HEK293 (cell line): ENCODE measurements around the gene UMAD1.

Experiments used
- CTCF ChIA-PET: fragments of 350-600 bp; formaldehyde crosslinking; extraction: SDS; loops from one replicate; lab custom pipeline; 2021; ENCODE audit warnings: antibody characterized with exemption; lab: Yijun Ruan, JAX
- POLR2A ChIA-PET: fragments of 300-600 bp; formaldehyde crosslinking; extraction: SDS; loops from one replicate; lab custom pipeline; 2020; ENCODE audit warnings: antibody characterized with exemption, inconsistent platforms; lab: Yijun Ruan, JAX
- H3K27ac ChIP-seq: fragments of 200-500 bp; sonication (Bioruptor generic); 2 replicates; pipeline ENCODE4 v1.5.1; 2014; ENCODE audit warnings: low read depth, low read length, control low read depth, inconsistent platforms; ENCODE audit errors: extremely low read depth
- H3K36me3 ChIP-seq, 2 experiments: fragments of 200-500 bp in 1 of 2; sonication (Bioruptor generic) in 1 of 2; 1 replicate in 1 of 2; 2 replicates in 1 of 2; pipeline ENCODE4 v1.5.1; 2014 to 2017; ENCODE audit warnings: inconsistent platforms in 2 of 2, low read length in 2 of 2; ENCODE audit not compliant: control insufficient read depth in 2 of 2, insufficient read depth in 1 of 2
- H3K4me1 ChIP-seq: fragments of 200-500 bp; sonication (Bioruptor generic); 2 replicates; pipeline ENCODE4 v1.5.1; 2014; ENCODE audit warnings: mild to moderate bottlenecking, low read length, inconsistent platforms; ENCODE audit not compliant: control insufficient read depth, insufficient read depth
- H3K4me3 ChIP-seq: 2 replicates; pipeline ENCODE4 v1.5.1; 2011; ENCODE audit warnings: low read depth, mild to moderate bottlenecking, control low read depth, low read length, moderate library complexity
- H3K9me3 ChIP-seq: fragments of 200-500 bp; sonication (Bioruptor generic); 2 replicates; pipeline ENCODE4 v1.5.1; 2014; ENCODE audit warnings: low read depth, low read length, inconsistent platforms; ENCODE audit not compliant: control insufficient read depth, insufficient read depth
- CTCF ChIP-seq: fragments of 450-650 bp; formaldehyde crosslinking; IDR thresholded peaks from 2 replicates; pipeline ENCODE4 v1.5.1; 2016; ENCODE audit warnings: missing biosample characterization, missing genetic modification characterization
- KLF17 ChIP-seq: fragments of 450-650 bp; formaldehyde crosslinking; IDR thresholded peaks from 2 replicates; pipeline ENCODE4 v1.5.1; 2016; ENCODE audit warnings: missing biosample characterization, missing genetic modification characterization
- PRDM10 ChIP-seq: fragments of 450-650 bp; formaldehyde crosslinking; IDR thresholded peaks from 2 replicates; pipeline ENCODE4 v1.5.1; 2016; ENCODE audit warnings: missing biosample characterization, missing genetic modification characterization
- REST ChIP-seq: fragments of 450-650 bp; formaldehyde crosslinking; IDR thresholded peaks from 2 replicates; pipeline ENCODE4 v1.5.1; 2016; ENCODE audit warnings: missing biosample characterization, missing genetic modification characterization
- SCRT2 ChIP-seq: fragments of 450-650 bp; formaldehyde crosslinking; IDR thresholded peaks from 2 replicates; pipeline ENCODE4 v1.5.1; 2016; ENCODE audit warnings: missing biosample characterization, missing genetic modification characterization
- ZNF324 ChIP-seq: fragments of 450-650 bp; formaldehyde crosslinking; IDR thresholded peaks from 2 replicates; pipeline ENCODE4 v1.5.1; 2016; ENCODE audit warnings: missing biosample characterization, missing genetic modification characterization
- ZNF366 ChIP-seq: fragments of 450-650 bp; formaldehyde crosslinking; conservative IDR thresholded peaks from 2 replicates; pipeline ENCODE4 v1.5.1; 2016; ENCODE audit warnings: missing biosample characterization, missing genetic modification characterization
- ZNF391 ChIP-seq: fragments of 450-650 bp; formaldehyde crosslinking; IDR thresholded peaks from 2 replicates; pipeline ENCODE4 v1.5.1; 2016; ENCODE audit warnings: low read depth, missing biosample characterization, missing genetic modification characterization, borderline replicate concordance
- ZNF423 ChIP-seq: fragments of 450-650 bp; formaldehyde crosslinking; IDR thresholded peaks from 2 replicates; pipeline ENCODE4 v1.5.1; 2016; ENCODE audit warnings: missing biosample characterization, missing genetic modification characterization
- ZNF501 ChIP-seq: fragments of 450-650 bp; formaldehyde crosslinking; IDR thresholded peaks from 2 replicates; pipeline ENCODE4 v1.5.1; 2016; ENCODE audit warnings: missing biosample characterization, missing genetic modification characterization
- ZNF510 ChIP-seq: fragments of 450-650 bp; formaldehyde crosslinking; IDR thresholded peaks from 2 replicates; pipeline ENCODE4 v1.5.1; 2018; ENCODE audit warnings: mild to moderate bottlenecking, missing genetic modification characterization, missing biosample characterization; ENCODE audit not compliant: insufficient replicate concordance
- ZNF596 ChIP-seq: fragments of 450-650 bp; IDR thresholded peaks from 2 replicates; pipeline ENCODE4 v1.5.0; 2018; ENCODE audit warnings: missing biosample characterization, mild to moderate bottlenecking, missing genetic modification characterization, moderate library complexity
- ZNF621 ChIP-seq: fragments of 450-650 bp; formaldehyde crosslinking; IDR thresholded peaks from 2 replicates; pipeline ENCODE4 v1.5.1; 2017; ENCODE audit warnings: missing biosample characterization, missing genetic modification characterization
- ZNF660 ChIP-seq: fragments of 450-650 bp; IDR thresholded peaks from 2 replicates; pipeline ENCODE4 v1.5.1; 2018; ENCODE audit warnings: missing biosample characterization, mild to moderate bottlenecking, missing genetic modification characterization
- ZNF777 ChIP-seq: fragments of 450-650 bp; formaldehyde crosslinking; IDR thresholded peaks from 2 replicates; pipeline ENCODE4 v1.5.1; 2017; ENCODE audit warnings: missing biosample characterization, missing genetic modification characterization, borderline replicate concordance
- ZNF785 ChIP-seq: fragments of 450-650 bp; formaldehyde crosslinking; IDR thresholded peaks from 2 replicates; pipeline ENCODE4 v1.5.1; 2016; ENCODE audit warnings: missing biosample characterization, missing genetic modification characterization
- ZSCAN30 ChIP-seq: fragments of 450-650 bp; IDR thresholded peaks from 2 replicates; pipeline ENCODE4 v1.5.1; 2018; ENCODE audit warnings: missing biosample characterization, mild to moderate bottlenecking, missing genetic modification characterization, moderate library complexity

UMAD1 gene

GRCh38 chr7:7707806-7708205, 67.3 kb downstream of the UMAD1 start (continued):
- TF ChIP-seq KLF17 (tag by site-specific recombination) (no peak), SCRT2 (peak; percentile 50; the same call in 1 of the 2 replicates), CTCF (no peak), ZNF621 (tag by site-specific recombination) (no peak), ZNF660 (tag by site-specific recombination) (no peak), ZNF366 (peak; percentile 44; the same call in 1 of the 2 replicates)

GRCh38 chr7:7709291-7709690, 68.7 kb downstream of the UMAD1 start:
- CTCF ChIA-PET = no interaction called here
- POLR2A ChIA-PET = no interaction called here
- H3K9me3 ChIP-seq = no peaks in the 10 kb centered on the region
- no peak overlapping the region for H3K4me3 ChIP-seq
- peaks cover 11% of the 10 kb centered on the region for H3K4me1 ChIP-seq
- TF ChIP-seq ZNF501 (tag by site-specific recombination) (no peak), ZNF777 (no peak), ZNF391 (no peak), ZNF510 (tag by site-specific recombination) (no peak), ZNF785 (no peak), ZNF423 (tag by site-specific recombination) (no peak), ZNF596 (no peak), ZNF324 (tag by site-specific recombination) (no peak), ZSCAN30 (tag by site-specific recombination) (no peak), REST (tag by site-specific recombination) (no peak)
- no peak overlapping the region for H3K27ac ChIP-seq
- H3K36me3 ChIP-seq = no peaks in the 10 kb centered on the region

- Histone ChIP-seq H3K4me3 (no peak overlapping the region), H3K9me3 (no peaks in the 10 kb centered on the region), H3K36me3 (no peaks in the 10 kb centered on the region), H3K27ac (no peak overlapping the region), H3K4me1 (peaks cover 11% of the 10 kb centered on the region)
- ChIA-PET CTCF (no interaction called here), POLR2A (no interaction called here)
- TF ChIP-seq PRDM10 (tag by site-specific recombination) (no peak), SCRT2 (peak; percentile 46; the same call in 1 of the 2 replicates)
Observed at GRCh38 chr7:7710469-7710868, 69.9 kb downstream of the UMAD1 start.
